Measurements from ENCODE around the gene PCOLCE2. TPM values are rescaled to one million over a fixed set of nuclear protein-coding genes. Genes with fewer than 3 reads are reported as not detected.

PCOLCE2 gene
- total RNA-seq, 1 donor from 2014 or later = 0.68 TPM

- no peak for DNase-seq
These were observed 24.7 kb downstream of the PCOLCE2 start for GRCh38 chr3:142863930-142864920.

- DNase-seq = no peak
These were observed 25.7 kb downstream of the PCOLCE2 start for GRCh38 chr3:142863010-142863817.

- DNase-seq = no peak
These were observed 27.0 kb downstream of the PCOLCE2 start for GRCh38 chr3:142861926-142862325.

GRCh38 chr3:142858043-142858442, 30.8 kb downstream of the PCOLCE2 start:
- no peak for DNase-seq

GRCh38 chr3:142857056-142857455, 31.8 kb downstream of the PCOLCE2 start:
- peak; percentile 3 for DNase-seq

- no peak for DNase-seq
These were observed 35.4 kb downstream of the PCOLCE2 start for GRCh38 chr3:142853270-142854168.

GRCh38 chr3:142852009-142852408, 36.9 kb downstream of the PCOLCE2 start:
- DNase-seq = no peak

- DNase-seq = no peak
These were observed 38.4 kb downstream of the PCOLCE2 start for GRCh38 chr3:142850395-142851023.

- no peak for DNase-seq
These were observed 39.7 kb downstream of the PCOLCE2 start for GRCh38 chr3:142849148-142849547.

- no peak for DNase-seq
These were observed 41.9 kb downstream of the PCOLCE2 start for GRCh38 chr3:142846779-142847577.

- DNase-seq = peak; percentile 60
These were observed 44.4 kb downstream of the PCOLCE2 start for GRCh38 chr3:142844339-142844977.

- DNase-seq = no peak
These were observed 49.1 kb downstream of the PCOLCE2 start for GRCh38 chr3:142839831-142840230.

GRCh38 chr3:142837526-142837925, 51.4 kb downstream of the PCOLCE2 start:
- no peak for DNase-seq

GRCh38 chr3:142828703-142829305, 60.1 kb downstream of the PCOLCE2 start:
- DNase-seq = peak; percentile 85

GRCh38 chr3:142819179-142819578, 69.7 kb downstream of the PCOLCE2 start:
- DNase-seq = no peak

GRCh38 chr3:142818651-142819050, 70.2 kb downstream of the PCOLCE2 start:
- DNase-seq = no peak

- DNase-seq = no peak
These were observed 71.0 kb downstream of the PCOLCE2 start for GRCh38 chr3:142817897-142818296.

- no peak for DNase-seq
These were observed 71.5 kb downstream of the PCOLCE2 start for GRCh38 chr3:142817356-142817755.

GRCh38 chr3:142815803-142816202, 73.1 kb downstream of the PCOLCE2 start:
- DNase-seq = no peak

GRCh38 chr3:142809259-142809658, 79.6 kb downstream of the PCOLCE2 start:
- DNase-seq = no peak
